Muscle layer of duodenum (tissue), 2 donors: ENCODE results near the gene GLCCI1.
"Not testable (repeated sequence)": the region's sequence is repeated elsewhere in the genome, so short reads cannot be mapped to it uniquely, and the experiment has no call there.

Experiments
- H3K27ac ChIP-seq: one replicate; pipeline ENCODE4 v1.7.0; 2013; ENCODE audit warnings: mild to moderate bottlenecking, low read length
- H3K27me3 ChIP-seq: one replicate; pipeline ENCODE4 v1.7.0; 2013; ENCODE audit warnings: low read depth, mild to moderate bottlenecking, control low read depth, low read length
- H3K36me3 ChIP-seq, 2 donors: one replicate each; pipeline ENCODE4 v1.7.0; 2013; ENCODE audit warnings: low read length in 2 of 2, control low read depth in 1 of 2, mild to moderate bottlenecking in 1 of 2; ENCODE audit not compliant: insufficient read depth in 2 of 2, control insufficient read depth in 1 of 2
- H3K4me1 ChIP-seq, 2 donors: one replicate each; pipeline ENCODE4 v1.7.0; 2013; ENCODE audit warnings: low read length in 2 of 2, mild to moderate bottlenecking in 2 of 2, control low read depth in 1 of 2, moderate library complexity in 1 of 2; ENCODE audit not compliant: insufficient read depth in 2 of 2, control insufficient read depth in 1 of 2
- H3K4me3 ChIP-seq, 2 donors: one replicate each; pipeline ENCODE4 v1.7.0; 2013; ENCODE audit warnings: low read length in 2 of 2, low read depth in 1 of 2, mild to moderate bottlenecking in 1 of 2
- H3K9me3 ChIP-seq, 2 donors: one replicate each; pipeline ENCODE4 v1.7.0; 2013; ENCODE audit warnings: low read length in 2 of 2, control low read depth in 1 of 2, mild to moderate bottlenecking in 1 of 2; ENCODE audit not compliant: control insufficient read depth in 1 of 2
- donor health status: healthy.

GLCCI1 gene

GRCh38 chr7:8078418-8078817, 109.8 kb downstream of the GLCCI1 start:
- no peaks in the 10 kb centered on the region for H3K27me3 ChIP-seq
- no peaks in the 10 kb centered on the region for H3K36me3 ChIP-seq
- no peaks in the 10 kb centered on the region for H3K4me1 ChIP-seq
- no peak overlapping the region for H3K27ac ChIP-seq
- H3K9me3 ChIP-seq: no peaks in the 10 kb centered on the region
- no peak overlapping the region for H3K4me3 ChIP-seq

DNA sequence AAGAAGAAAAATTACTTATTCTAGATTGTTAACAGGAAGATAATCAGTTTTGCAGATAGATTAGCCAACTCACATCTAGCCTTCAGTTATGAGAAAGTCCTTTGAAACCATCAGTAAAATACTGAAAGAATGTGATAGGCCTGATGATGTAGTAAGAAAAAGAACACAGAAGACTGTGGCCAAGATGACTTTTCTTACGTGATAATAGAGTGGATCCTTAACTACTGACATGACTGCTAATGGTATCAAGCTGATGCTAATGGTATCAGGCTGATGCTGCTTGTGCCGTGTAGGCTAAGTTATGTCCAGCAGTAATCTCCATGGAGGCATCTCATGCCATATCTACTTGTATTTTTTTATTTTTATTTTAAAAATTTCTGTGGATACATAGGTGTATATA, 114.2 kb downstream of the GLCCI1 start:
- H3K27me3 ChIP-seq: no peaks in the 10 kb centered on the region
- no peak overlapping the region for H3K4me3 ChIP-seq
- H3K4me1 ChIP-seq: no peaks in the 10 kb centered on the region
- no peaks in the 10 kb centered on the region for H3K9me3 ChIP-seq
- no peak overlapping the region for H3K27ac ChIP-seq
- H3K36me3 ChIP-seq: peaks cover 6 to 19% of the 10 kb centered on the region in 2 donors

DNA sequence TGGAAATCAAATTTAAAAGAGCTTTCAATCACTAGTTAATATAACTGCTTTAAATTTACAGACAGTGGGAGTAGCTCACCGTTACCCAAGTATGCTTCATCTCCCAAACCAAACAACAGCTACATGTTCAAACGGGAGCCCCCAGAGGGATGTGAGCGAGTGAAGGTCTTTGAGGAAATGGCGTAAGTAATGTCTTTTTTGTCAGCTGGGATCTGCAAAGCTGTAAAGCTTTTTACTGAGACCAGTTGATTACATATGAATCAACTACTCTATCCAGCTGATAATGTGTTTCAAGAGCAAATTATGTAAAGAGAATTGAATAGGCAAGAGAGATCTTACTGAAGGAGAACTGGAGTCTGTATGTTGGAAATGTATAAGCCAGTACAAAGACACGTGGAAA, 116.2 kb downstream of the GLCCI1 start:
- Histone ChIP-seq H3K27ac (no peak overlapping the region), H3K36me3 (peaks cover 6 to 19% of the 10 kb centered on the region in 2 donors), H3K9me3 (no peaks in the 10 kb centered on the region), H3K4me3 (no peak overlapping the region), H3K4me1 (no peaks in the 10 kb centered on the region), H3K27me3 (no peaks in the 10 kb centered on the region)

- Histone ChIP-seq H3K36me3 (peaks cover 6 to 19% of the 10 kb centered on the region in 2 donors), H3K4me1 (no peaks in the 10 kb centered on the region), H3K4me3 (no peak overlapping the region), H3K27ac (no peak overlapping the region), H3K9me3 (no peaks in the 10 kb centered on the region), H3K27me3 (no peaks in the 10 kb centered on the region)
These were observed 116.8 kb downstream of the GLCCI1 start for GRCh38 chr7:8085420-8085819.

GRCh38 chr7:8086239-8086638, 117.6 kb downstream of the GLCCI1 start:
- no peaks in the 10 kb centered on the region for H3K4me1 ChIP-seq
- H3K4me3 ChIP-seq: no peak overlapping the region
- no peaks in the 10 kb centered on the region for H3K27me3 ChIP-seq
- H3K27ac ChIP-seq: no peak overlapping the region
- peaks cover 6 to 19% of the 10 kb centered on the region in 2 donors for H3K36me3 ChIP-seq
- H3K9me3 ChIP-seq: no peaks in the 10 kb centered on the region

- no peaks in the 10 kb centered on the region for H3K9me3 ChIP-seq
- no peaks in the 10 kb centered on the region for H3K4me1 ChIP-seq
- no peak overlapping the region for H3K4me3 ChIP-seq
- no peak overlapping the region for H3K27ac ChIP-seq
- no peaks in the 10 kb centered on the region for H3K27me3 ChIP-seq
- H3K36me3 ChIP-seq: peaks cover 6 to 19% of the 10 kb centered on the region in 2 donors
These were observed 120.6 kb downstream of the GLCCI1 start for GRCh38 chr7:8089036-8089780.

- Histone ChIP-seq H3K4me1 (no peaks in the 10 kb centered on the region), H3K36me3 (peaks cover 0 to 4% of the 10 kb centered on the region in 2 donors), H3K27ac (no peak overlapping the region), H3K9me3 (no peaks in the 10 kb centered on the region), H3K4me3 (no peak overlapping the region), H3K27me3 (no peaks in the 10 kb centered on the region)
These were observed 123.5 kb downstream of the GLCCI1 start for GRCh38 chr7:8092140-8092539.

- H3K36me3 ChIP-seq: no peaks in the 10 kb centered on the region
- H3K4me1 ChIP-seq: no peaks in the 10 kb centered on the region
- no peaks in the 10 kb centered on the region for H3K27me3 ChIP-seq
- no peak overlapping the region for H3K27ac ChIP-seq
- H3K4me3 ChIP-seq: no peak overlapping the region
- peaks cover 0 to 2% of the 10 kb centered on the region in 2 donors for H3K9me3 ChIP-seq
These were observed 125.9 kb downstream of the GLCCI1 start for GRCh38 chr7:8094164-8095140.

DNA sequence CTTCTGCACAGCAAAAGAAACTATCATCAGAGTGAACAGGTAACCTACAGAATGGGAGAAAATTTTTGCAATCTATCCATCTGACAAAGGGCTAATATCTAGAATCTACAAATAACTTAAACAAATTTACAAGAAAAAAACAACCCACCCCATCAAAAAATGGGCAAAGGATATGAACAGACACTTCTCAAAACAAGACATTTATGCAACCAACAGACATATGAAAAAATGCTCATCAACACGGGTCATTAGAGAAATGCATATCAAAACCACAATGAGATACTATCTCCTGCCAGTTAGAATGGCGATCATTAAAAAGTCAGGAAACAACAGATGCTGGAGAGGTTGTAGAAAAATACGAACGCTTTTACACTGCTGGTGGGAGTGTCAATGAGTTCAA, 132.7 kb downstream of the GLCCI1 start:
- not testable (repeated sequence) for H3K27ac ChIP-seq, H3K36me3 ChIP-seq, H3K9me3 ChIP-seq, H3K27me3 ChIP-seq, H3K4me3 ChIP-seq, H3K4me1 ChIP-seq

DNA sequence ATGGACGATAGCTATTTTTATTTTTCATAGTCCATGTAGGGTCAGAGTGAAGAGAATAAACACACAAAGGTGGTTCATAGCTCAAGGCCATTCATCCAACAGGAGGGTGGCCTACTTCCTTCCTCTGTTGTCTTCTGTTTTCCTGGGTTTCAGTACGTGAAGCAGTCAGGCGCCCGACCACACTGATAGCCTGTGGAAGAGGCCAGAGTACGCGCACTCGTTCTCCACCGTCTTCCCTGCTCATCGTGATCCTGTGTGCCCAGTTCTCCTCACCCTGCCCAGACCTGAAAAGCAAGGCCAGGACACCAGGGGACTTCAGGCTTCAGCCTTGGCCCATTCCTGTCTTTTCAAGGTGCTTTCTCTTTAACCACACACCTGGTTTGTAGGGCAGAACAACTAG, 134.7 kb downstream of the GLCCI1 start:
- Histone ChIP-seq H3K9me3 (peaks cover 0 to 8% of the 10 kb centered on the region in 2 donors), H3K36me3 (no peaks in the 10 kb centered on the region), H3K4me1 (no peaks in the 10 kb centered on the region)

GRCh38 chr7:8105449-8106095, 137.0 kb downstream of the GLCCI1 start:
- peaks cover 0 to 5% of the 10 kb centered on the region in 2 donors for H3K9me3 ChIP-seq
- no peak overlapping the region for H3K27ac ChIP-seq
- no peak overlapping the region for H3K4me3 ChIP-seq
- no peaks in the 10 kb centered on the region for H3K27me3 ChIP-seq
- no peaks in the 10 kb centered on the region for H3K4me1 ChIP-seq
- H3K36me3 ChIP-seq: no peaks in the 10 kb centered on the region

More for the DNA sequence above, 134.7 kb downstream of the GLCCI1 start:
- H3K27ac ChIP-seq: no peak overlapping the region
- H3K4me3 ChIP-seq: no peak overlapping the region
- H3K27me3 ChIP-seq: no peaks in the 10 kb centered on the region
